ENCODE measurements around the gene ELMO2. TPM values are rescaled to one million over a fixed set of nuclear protein-coding genes. Genes with fewer than 3 reads are reported as not detected.
A peak's percentile ranks its signal among the peaks of the same experiment; 100 is the strongest.

ELMO2 gene
- total RNA-seq, 1 donor from 2014 or later, result 35.6 TPM

- peak; percentile 91 for DNase-seq (ENCODE audit: low spot score)
- Mint-ChIP-seq H3K9me3 (ENCODE audit: unreplicated experiment) (no peaks in the 10 kb centered on the region), H3K4me1 (ENCODE audit: unreplicated experiment) (peaks cover 38% of the 10 kb centered on the region), H3K36me3 (ENCODE audit: low read depth, unreplicated experiment) (peaks cover 42% of the 10 kb centered on the region), H3K4me3 (ENCODE audit: unreplicated experiment) (peak overlapping the region; percentile 91), H3K27ac (ENCODE audit: unreplicated experiment) (peak overlapping the region; percentile 94), H3K27me3 (ENCODE audit: unreplicated experiment) (peaks cover 17% of the 10 kb centered on the region)
- TF ChIP-seq CTCF (IDR thresholded peaks at IDR 0.05; ENCODE audit: unreplicated experiment), result no peak
Measured at GRCh38 chr20:46363874-46364669, 42.3 kb downstream of the ELMO2 start.

- Mint-ChIP-seq H3K36me3 (ENCODE audit: low read depth, unreplicated experiment) (peaks cover 33% of the 10 kb centered on the region), H3K4me1 (ENCODE audit: unreplicated experiment) (peaks cover 37% of the 10 kb centered on the region), H3K27ac (ENCODE audit: unreplicated experiment) (peak overlapping the region; percentile 74), H3K27me3 (ENCODE audit: unreplicated experiment) (peaks cover 17% of the 10 kb centered on the region), H3K4me3 (ENCODE audit: unreplicated experiment) (peak overlapping the region; percentile 82), H3K9me3 (ENCODE audit: unreplicated experiment) (no peaks in the 10 kb centered on the region)
- TF ChIP-seq CTCF (IDR thresholded peaks at IDR 0.05; ENCODE audit: unreplicated experiment), result no peak
- DNase-seq (ENCODE audit: low spot score), result no peak
Measured at GRCh38 chr20:46362921-46363867, 43.2 kb downstream of the ELMO2 start.

- Mint-ChIP-seq H3K27me3 (ENCODE audit: unreplicated experiment) (peaks cover 18% of the 10 kb centered on the region), H3K36me3 (ENCODE audit: low read depth, unreplicated experiment) (peaks cover 24% of the 10 kb centered on the region), H3K9me3 (ENCODE audit: unreplicated experiment) (no peaks in the 10 kb centered on the region), H3K4me1 (ENCODE audit: unreplicated experiment) (peaks cover 34% of the 10 kb centered on the region), H3K4me3 (ENCODE audit: unreplicated experiment) (no peak overlapping the region), H3K27ac (ENCODE audit: unreplicated experiment) (peak overlapping the region; percentile 2)
- no peak for TF ChIP-seq CTCF (IDR thresholded peaks at IDR 0.05; ENCODE audit: unreplicated experiment)
- no peak for DNase-seq (ENCODE audit: low spot score)
Measured at GRCh38 chr20:46361811-46362210, 44.6 kb downstream of the ELMO2 start.

GRCh38 chr20:46361381-46361780 lies 45.0 kb downstream of the ELMO2 start:
- no peak for TF ChIP-seq CTCF (IDR thresholded peaks at IDR 0.05; ENCODE audit: unreplicated experiment)
- Mint-ChIP-seq H3K36me3 (ENCODE audit: low read depth, unreplicated experiment) (peaks cover 20% of the 10 kb centered on the region), H3K4me3 (ENCODE audit: unreplicated experiment) (no peak overlapping the region), H3K27me3 (ENCODE audit: unreplicated experiment) (peaks cover 18% of the 10 kb centered on the region), H3K9me3 (ENCODE audit: unreplicated experiment) (no peaks in the 10 kb centered on the region), H3K27ac (ENCODE audit: unreplicated experiment) (no peak overlapping the region), H3K4me1 (ENCODE audit: unreplicated experiment) (peaks cover 32% of the 10 kb centered on the region)
- no peak for DNase-seq (ENCODE audit: low spot score)
